GM12878 (cell line): ENCODE measurements around the gene MPC1. TPM values are rescaled to one million over a fixed set of nuclear protein-coding genes. Genes with fewer than 3 reads are reported as not detected.
A peak's percentile ranks its signal among the peaks of the same experiment; 100 is the strongest.

Experiments used
- BCL11A ChIP-seq: IDR thresholded peaks from 2 replicates; pipeline ENCODE4 v1.6.1; 2011; ENCODE audit warnings: low read depth, low read length
- BRCA1 ChIP-seq: IDR thresholded peaks from 2 replicates; pipeline ENCODE4 v1.6.1; 2011; ENCODE audit warnings: low read depth, low read length, improper control_type of control experiment
- CBX5 ChIP-seq: sonication (generic); IDR thresholded peaks from 2 replicates; pipeline ENCODE4 v1.6.1; 2016; ENCODE audit warnings: low read depth, moderate library complexity, mild to moderate bottlenecking, inconsistent platforms
- CEBPB ChIP-seq, 2 experiments: fragments of 150-350 bp in 1 of 2; IDR thresholded peaks; 2 replicates each; pipeline ENCODE4 v1.6.1; 2012 to 2014; ENCODE audit warnings: low read depth in 2 of 2, low read length in 2 of 2, borderline replicate concordance in 1 of 2, inconsistent platforms in 1 of 2
- CHD2 ChIP-seq: IDR thresholded peaks from 2 replicates; pipeline ENCODE4 v1.6.1; 2011; ENCODE audit warnings: low read depth, low read length, improper control_type of control experiment, borderline replicate concordance
- FOXK2 ChIP-seq: fragments of 450-650 bp; IDR thresholded peaks from 2 replicates; pipeline ENCODE4 v1.6.1; 2017; ENCODE audit warnings: mild to moderate bottlenecking, moderate library complexity
- HDGF ChIP-seq: fragments of 450-650 bp; IDR thresholded peaks from 2 replicates; pipeline ENCODE4 v1.6.1; 2016; ENCODE audit warnings: antibody characterized with exemption
- IKZF2 ChIP-seq, 2 experiments: fragments of 450-650 bp; IDR thresholded peaks; 2 replicates each; pipeline ENCODE4 v1.6.1; 2017; ENCODE audit warnings: mild to moderate bottlenecking in 2 of 2, moderate library complexity in 2 of 2
- KDM1A ChIP-seq: fragments of 200-600 bp; sonication (generic); IDR thresholded peaks from 2 replicates; pipeline ENCODE4 v1.6.1; 2016; ENCODE audit warnings: borderline replicate concordance
- LARP7 ChIP-seq: fragments of 450-650 bp; IDR thresholded peaks from 2 replicates; pipeline ENCODE4 v1.6.1; 2017; ENCODE audit warnings: mild to moderate bottlenecking
- NFIC ChIP-seq: IDR thresholded peaks from 2 replicates; pipeline ENCODE4 v1.6.1; 2012; ENCODE audit warnings: low read depth, mild to moderate bottlenecking, inconsistent platforms, low read length, moderate library complexity
- NFYA ChIP-seq: IDR thresholded peaks from 2 replicates; pipeline ENCODE4 v1.6.1; 2011; ENCODE audit warnings: low read depth, mild to moderate bottlenecking, low read length, improper control_type of control experiment, borderline replicate concordance
- RB1 ChIP-seq: fragments of 450-650 bp; formaldehyde crosslinking; IDR thresholded peaks from 2 replicates; pipeline ENCODE4 v1.6.1; 2017; ENCODE audit warnings: mild to moderate bottlenecking, borderline replicate concordance
- SIN3A ChIP-seq: IDR thresholded peaks from 2 replicates; pipeline ENCODE4 v1.6.1; 2012; ENCODE audit warnings: low read depth, low read length, improper control_type of control experiment
- SREBF2 ChIP-seq: IDR thresholded peaks from 2 replicates; pipeline ENCODE4 v1.6.1; 2012; ENCODE audit warnings: mild to moderate bottlenecking, low read length
- TAF1 ChIP-seq: IDR thresholded peaks from 2 replicates; pipeline ENCODE4 v1.6.1; 2011; ENCODE audit warnings: mild to moderate bottlenecking, low read depth, low read length, borderline replicate concordance
- TCF12 ChIP-seq: IDR thresholded peaks from 2 replicates; pipeline ENCODE4 v1.6.1; 2011; ENCODE audit warnings: low read depth, mild to moderate bottlenecking, low read length
- ZNF24 ChIP-seq: fragments of 450-650 bp; IDR thresholded peaks from 2 replicates; pipeline ENCODE4 v1.6.1; 2017; ENCODE audit warnings: antibody characterized with exemption, mild to moderate bottlenecking
- ZNF622 ChIP-seq: fragments of 450-650 bp; IDR thresholded peaks from 2 replicates; pipeline ENCODE4 v1.6.1; 2017; ENCODE audit warnings: mild to moderate bottlenecking, inconsistent platforms
- polyA plus RNA-seq, 11 experiments: library from polyadenylated mRNA; depleted of rRNA in 4 of 11; unstranded in 6 of 11; stranded (reverse) in 5 of 11; fragments of >200 nt; fragmentation: Nextera tagmentation in 4 of 11; fragmentation: Illumina TruSeq in 1 of 11; extraction: Ambion mirVana in 4 of 11; extraction: Trizol in 1 of 11; gene quantifications; 1 replicate in 1 of 11; 2 replicates in 10 of 11; pipeline versions ENCODE4 v1.2.1 to v1.2.3, GENCODE V29; 2011 to 2016; ENCODE audit warnings: inconsistent platforms in 2 of 11, missing spikeins in 2 of 11, low read depth in 1 of 11
- total RNA-seq, 4 experiments: library from RNA; depleted of rRNA in 3 of 4; stranded (reverse); fragments of >200 nt in 3 of 4; fragmentation: Illumina TruSeq in 1 of 4; extraction: Trizol in 1 of 4; gene quantifications; 2 replicates each; pipeline versions ENCODE4 v1.2.1 to v1.2.3, GENCODE V29; 2013 to 2021
- TF ChIP-seq, protein P1 (sequence below): IDR thresholded peaks from 2 replicates; pipeline ENCODE4 v1.6.1; 2012; ENCODE audit warnings: improper control_type of control experiment, low read depth, low read length; ENCODE audit not compliant: insufficient replicate concordance
- TF ChIP-seq, protein P2 (sequence below): fragments of 450-650 bp; IDR thresholded peaks from 2 replicates; pipeline ENCODE4 v1.6.1; 2017; ENCODE audit warnings: low read depth, mild to moderate bottlenecking, moderate library complexity
- TF ChIP-seq, protein P3 (sequence below): IDR thresholded peaks from 2 replicates; pipeline ENCODE4 v1.6.1; 2011; ENCODE audit warnings: borderline replicate concordance, low read depth, mild to moderate bottlenecking, moderate library complexity, mixed read lengths, low read length; ENCODE audit not compliant: insufficient read depth; ENCODE audit errors: extremely low read length

MPC1 gene
- total and polyA plus RNA-seq, 10 of the 15 experiments (the other 5 are each of a cell fraction or from before 2014, with no cell fraction given): 53.2 to 177 (median 78.8) TPM

DNA sequence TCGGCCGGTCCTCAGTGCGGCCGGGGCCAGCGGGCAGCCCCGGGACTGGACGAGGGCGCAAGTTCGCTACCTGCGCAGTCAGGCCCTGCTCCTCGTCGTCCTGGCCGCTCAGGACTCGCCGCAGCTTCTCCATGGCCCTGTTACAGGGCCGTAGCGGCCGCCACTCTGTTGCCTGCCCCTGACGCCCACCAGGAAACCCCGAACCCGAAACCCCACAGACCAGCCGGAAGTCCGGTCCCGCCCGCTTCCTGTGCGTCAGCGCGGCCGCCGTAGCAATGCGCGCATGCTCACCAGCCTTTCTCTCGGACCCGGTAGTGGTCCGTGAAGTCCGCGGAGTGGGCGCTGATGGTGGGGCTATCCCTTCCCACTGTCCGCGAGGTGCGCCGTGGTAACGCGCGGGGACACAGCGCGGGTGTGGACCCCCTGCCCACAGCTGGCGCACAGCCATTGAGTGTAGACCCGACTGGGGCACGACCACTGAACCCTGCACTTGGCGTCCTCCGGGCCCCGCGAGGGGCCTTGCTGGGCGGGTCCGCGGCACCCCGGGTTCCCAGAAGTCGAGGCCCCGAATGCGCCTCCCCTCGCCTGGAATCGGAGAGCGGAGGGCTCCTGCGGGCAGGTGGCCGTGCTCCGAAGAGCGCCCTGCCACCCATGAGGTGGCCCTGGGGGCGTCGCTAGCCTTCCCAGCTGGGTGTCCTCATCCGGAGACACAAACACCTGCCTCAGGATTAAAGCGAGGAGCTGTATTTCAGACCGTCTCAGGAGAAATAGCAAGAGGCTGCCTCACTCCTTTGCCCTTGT is 40.2 kb downstream of the MPC1 start, which contains the start of gene SFT2D1 (continued):
- TF ChIP-seq TCF12: peak; percentile 70; the same call in 1 of the 2 replicates
- TF ChIP-seq ZNF24: no peak
- peak; percentile 86; the same call in 1 of the 2 replicates for TF ChIP-seq HDGF
- peak; percentile 51; the same call in 1 of the 2 replicates for TF ChIP-seq BCL11A
- peak; percentile 63 for TF ChIP-seq SIN3A
- no peak; the same call in none of the 2 replicates for TF ChIP-seq CBX5
- no peak for TF ChIP-seq SREBF2
- TF ChIP-seq, protein P1, sequence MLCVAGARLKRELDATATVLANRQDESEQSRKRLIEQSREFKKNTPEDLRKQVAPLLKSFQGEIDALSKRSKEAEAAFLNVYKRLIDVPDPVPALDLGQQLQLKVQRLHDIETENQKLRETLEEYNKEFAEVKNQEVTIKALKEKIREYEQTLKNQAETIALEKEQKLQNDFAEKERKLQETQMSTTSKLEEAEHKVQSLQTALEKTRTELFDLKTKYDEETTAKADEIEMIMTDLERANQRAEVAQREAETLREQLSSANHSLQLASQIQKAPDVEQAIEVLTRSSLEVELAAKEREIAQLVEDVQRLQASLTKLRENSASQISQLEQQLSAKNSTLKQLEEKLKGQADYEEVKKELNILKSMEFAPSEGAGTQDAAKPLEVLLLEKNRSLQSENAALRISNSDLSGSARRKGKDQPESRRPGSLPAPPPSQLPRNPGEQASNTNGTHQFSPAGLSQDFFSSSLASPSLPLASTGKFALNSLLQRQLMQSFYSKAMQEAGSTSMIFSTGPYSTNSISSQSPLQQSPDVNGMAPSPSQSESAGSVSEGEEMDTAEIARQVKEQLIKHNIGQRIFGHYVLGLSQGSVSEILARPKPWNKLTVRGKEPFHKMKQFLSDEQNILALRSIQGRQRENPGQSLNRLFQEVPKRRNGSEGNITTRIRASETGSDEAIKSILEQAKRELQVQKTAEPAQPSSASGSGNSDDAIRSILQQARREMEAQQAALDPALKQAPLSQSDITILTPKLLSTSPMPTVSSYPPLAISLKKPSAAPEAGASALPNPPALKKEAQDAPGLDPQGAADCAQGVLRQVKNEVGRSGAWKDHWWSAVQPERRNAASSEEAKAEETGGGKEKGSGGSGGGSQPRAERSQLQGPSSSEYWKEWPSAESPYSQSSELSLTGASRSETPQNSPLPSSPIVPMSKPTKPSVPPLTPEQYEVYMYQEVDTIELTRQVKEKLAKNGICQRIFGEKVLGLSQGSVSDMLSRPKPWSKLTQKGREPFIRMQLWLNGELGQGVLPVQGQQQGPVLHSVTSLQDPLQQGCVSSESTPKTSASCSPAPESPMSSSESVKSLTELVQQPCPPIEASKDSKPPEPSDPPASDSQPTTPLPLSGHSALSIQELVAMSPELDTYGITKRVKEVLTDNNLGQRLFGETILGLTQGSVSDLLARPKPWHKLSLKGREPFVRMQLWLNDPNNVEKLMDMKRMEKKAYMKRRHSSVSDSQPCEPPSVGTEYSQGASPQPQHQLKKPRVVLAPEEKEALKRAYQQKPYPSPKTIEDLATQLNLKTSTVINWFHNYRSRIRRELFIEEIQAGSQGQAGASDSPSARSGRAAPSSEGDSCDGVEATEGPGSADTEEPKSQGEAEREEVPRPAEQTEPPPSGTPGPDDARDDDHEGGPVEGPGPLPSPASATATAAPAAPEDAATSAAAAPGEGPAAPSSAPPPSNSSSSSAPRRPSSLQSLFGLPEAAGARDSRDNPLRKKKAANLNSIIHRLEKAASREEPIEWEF: no peak
- no peak for TF ChIP-seq CEBPB (IDR thresholded peaks at IDR 0.05; ENCODE audit: borderline replicate concordance in 1 of 2, low read depth in 2 of 2, low read length in 2 of 2)
- 0 out of 2 replicates have a peak, but pooled peaks have one; percentile 25 for TF ChIP-seq CHD2
- TF ChIP-seq NFIC: 0 out of 2 replicates have a peak, but pooled peaks have one; percentile 3
- no peak for TF ChIP-seq KDM1A
- no peak; the same call in 1 of the 2 replicates for TF ChIP-seq RB1
- TF ChIP-seq, protein P2, sequence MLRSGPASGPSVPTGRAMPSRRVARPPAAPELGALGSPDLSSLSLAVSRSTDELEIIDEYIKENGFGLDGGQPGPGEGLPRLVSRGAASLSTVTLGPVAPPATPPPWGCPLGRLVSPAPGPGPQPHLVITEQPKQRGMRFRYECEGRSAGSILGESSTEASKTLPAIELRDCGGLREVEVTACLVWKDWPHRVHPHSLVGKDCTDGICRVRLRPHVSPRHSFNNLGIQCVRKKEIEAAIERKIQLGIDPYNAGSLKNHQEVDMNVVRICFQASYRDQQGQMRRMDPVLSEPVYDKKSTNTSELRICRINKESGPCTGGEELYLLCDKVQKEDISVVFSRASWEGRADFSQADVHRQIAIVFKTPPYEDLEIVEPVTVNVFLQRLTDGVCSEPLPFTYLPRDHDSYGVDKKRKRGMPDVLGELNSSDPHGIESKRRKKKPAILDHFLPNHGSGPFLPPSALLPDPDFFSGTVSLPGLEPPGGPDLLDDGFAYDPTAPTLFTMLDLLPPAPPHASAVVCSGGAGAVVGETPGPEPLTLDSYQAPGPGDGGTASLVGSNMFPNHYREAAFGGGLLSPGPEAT: 0 out of 2 replicates have a peak, but pooled peaks have one; percentile 36
- peak; percentile 85 for TF ChIP-seq LARP7
- TF ChIP-seq TAF1: peak; percentile 93
- TF ChIP-seq, protein P3, sequence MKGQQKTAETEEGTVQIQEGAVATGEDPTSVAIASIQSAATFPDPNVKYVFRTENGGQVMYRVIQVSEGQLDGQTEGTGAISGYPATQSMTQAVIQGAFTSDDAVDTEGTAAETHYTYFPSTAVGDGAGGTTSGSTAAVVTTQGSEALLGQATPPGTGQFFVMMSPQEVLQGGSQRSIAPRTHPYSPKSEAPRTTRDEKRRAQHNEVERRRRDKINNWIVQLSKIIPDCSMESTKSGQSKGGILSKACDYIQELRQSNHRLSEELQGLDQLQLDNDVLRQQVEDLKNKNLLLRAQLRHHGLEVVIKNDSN: no peak
- no peak for TF ChIP-seq NFYA
- TF ChIP-seq FOXK2: peak; percentile 6; the same call in 1 of the 2 replicates
- no peak for TF ChIP-seq ZNF622
- no peak for TF ChIP-seq BRCA1
- peak; percentile 6 to 45; a peak in 2 of 4 replicates for TF ChIP-seq IKZF2 (IDR thresholded peaks at IDR 0.05)
